SK-MEL-5 (cell line): ENCODE results near the gene ITPRIPL1. TPM values are rescaled to one million over a fixed set of nuclear protein-coding genes. Genes with fewer than 3 reads are reported as not detected.

ENCODE experiments used
- DNase-seq: peaks from one replicate; pipeline ENCODE4 v3.0.0-alpha.2; 2016; ENCODE audit warnings: low read depth, low spot score
- in situ Hi-C: cut with HindIII; loops from 2 replicates; pipeline ENCODE4 v1.10.0; 2016; ENCODE audit warnings: low sequenced_read_pairs, high pct_unique_total_duplicates, low pct_unique_long_range_greater_than_20kb
- total RNA-seq: library from RNA; depleted of rRNA; stranded (reverse); fragments of >200 nt; shearing (Covaris generic); gene quantifications from 2 replicates; pipeline ENCODE4 v1.2.3, GENCODE V29; 2014; rRNA removed

ITPRIPL1 gene
- total RNA-seq, 1 experiment from 2014 or later = 6.7 TPM

DNA sequence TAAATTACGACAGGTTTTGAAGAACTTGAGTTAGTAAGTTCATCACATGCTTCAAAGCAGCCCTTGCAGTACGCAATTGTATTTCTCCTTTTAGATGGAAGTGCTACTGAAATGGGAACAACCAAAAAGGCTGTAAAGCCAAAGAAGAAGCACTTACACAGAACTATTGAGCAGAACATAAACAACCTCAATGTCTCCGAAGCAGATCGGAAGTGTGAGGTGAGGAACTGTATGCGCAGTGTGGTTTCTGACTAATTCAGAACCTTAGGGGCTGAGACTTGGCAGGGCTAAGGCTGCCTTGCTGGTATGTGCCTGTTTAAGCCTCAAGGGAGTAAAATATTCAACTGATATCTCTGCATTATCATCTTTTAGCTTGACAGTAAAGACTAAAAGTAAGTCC, 18.9 kb downstream of the ITPRIPL1 start:
- in situ Hi-C loops = no loop called here
- no peak for DNase-seq

DNA sequence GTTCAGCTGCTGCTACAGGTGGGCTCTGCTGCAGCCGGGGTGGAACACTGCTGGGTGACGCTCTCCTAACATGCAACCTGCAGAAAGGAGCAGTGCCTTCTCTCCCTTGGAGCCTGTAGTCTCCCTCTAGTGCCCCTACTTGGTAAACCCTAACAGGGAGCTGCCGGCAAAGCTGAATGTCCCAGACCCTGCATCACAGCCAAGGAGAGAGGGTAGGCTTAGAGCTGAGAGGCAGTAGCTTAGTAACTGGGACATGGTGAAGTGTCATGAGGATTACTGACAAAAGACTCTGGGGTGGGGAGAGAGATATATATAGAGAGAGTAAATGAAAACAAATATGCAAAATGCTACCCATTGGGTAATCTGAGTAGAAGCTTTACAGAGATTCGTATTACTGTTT, 20.3 kb downstream of the ITPRIPL1 start:
- peak; percentile 39 for DNase-seq
- in situ Hi-C loops = no loop called here

DNA sequence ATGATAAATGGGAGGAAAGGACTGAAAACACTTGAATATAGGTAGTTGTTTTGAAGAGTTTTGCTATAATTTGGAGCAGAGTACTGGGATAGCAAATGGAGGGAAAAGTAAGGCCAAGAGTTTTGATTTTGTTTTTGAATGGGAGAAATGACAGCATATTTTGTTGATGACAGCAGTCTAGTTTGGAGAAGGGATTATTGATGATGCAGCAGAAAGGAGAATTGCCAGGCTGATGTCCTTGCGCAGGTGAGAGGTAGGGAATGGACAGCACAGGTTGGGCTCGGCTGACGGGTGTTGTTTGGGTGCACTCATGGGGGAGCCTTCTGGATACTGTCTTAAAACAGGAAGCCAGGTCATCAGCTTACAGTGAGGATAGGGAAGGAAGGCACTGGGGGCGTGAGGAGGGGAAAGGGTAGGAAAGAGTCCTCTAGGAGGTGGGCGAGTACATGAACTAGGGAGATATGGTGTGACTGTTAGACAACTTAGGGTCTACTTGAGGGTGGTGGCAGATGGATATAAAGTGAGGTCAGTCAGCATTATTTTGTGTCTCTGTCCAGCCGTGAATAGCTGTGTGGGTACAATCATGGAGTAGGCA, 20.8 kb downstream of the ITPRIPL1 start:
- in situ Hi-C loops = no loop called here
- no peak for DNase-seq

DNA sequence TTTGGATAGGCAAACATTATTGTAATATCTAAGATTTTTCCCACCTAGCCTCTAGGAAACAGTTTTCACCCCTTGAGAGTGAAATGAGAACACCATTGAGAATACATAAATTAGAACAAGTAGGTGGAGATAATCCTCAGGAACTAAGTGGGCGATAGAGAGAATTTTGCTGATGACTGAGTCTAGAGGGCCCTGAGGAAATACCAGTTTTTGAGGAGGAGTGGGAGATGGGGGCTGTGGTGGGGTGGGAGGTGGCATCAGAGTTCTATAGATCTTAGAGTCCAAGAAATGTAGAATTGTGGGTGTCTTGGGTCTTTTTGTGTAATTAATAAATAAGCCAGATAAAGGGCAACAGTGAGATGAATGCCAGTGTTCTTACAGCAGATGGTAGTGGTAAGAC, 22.3 kb downstream of the ITPRIPL1 start:
- in situ Hi-C loops = no loop called here
- DNase-seq = no peak

DNA sequence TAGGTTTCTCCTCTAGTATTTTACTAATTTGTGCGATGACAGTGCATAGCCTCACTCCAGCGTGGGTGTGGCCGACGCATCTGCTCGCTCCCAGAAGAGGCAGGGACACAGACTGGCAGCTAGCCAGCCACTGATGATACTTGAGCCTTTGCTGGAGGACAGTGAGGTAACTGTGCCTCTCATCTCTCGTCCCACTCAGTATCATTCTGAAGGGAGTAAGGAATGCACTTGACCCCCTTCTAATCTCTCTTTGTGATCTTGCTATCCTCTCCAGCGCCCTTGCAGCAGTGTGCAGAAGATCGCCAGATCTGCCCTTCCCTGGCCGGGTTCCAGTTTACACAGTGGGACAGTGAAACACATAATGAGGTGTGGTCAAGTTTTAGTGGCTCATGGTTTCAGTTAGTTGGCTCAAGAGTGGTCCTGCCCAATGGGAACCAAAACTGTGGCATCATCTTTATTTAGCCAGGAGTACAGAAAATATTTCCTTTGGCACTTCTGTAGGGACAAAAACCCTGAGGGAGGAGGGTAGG, 28.0 kb downstream of the ITPRIPL1 start:
- DNase-seq = no peak
- in situ Hi-C loops = no loop called here

DNA sequence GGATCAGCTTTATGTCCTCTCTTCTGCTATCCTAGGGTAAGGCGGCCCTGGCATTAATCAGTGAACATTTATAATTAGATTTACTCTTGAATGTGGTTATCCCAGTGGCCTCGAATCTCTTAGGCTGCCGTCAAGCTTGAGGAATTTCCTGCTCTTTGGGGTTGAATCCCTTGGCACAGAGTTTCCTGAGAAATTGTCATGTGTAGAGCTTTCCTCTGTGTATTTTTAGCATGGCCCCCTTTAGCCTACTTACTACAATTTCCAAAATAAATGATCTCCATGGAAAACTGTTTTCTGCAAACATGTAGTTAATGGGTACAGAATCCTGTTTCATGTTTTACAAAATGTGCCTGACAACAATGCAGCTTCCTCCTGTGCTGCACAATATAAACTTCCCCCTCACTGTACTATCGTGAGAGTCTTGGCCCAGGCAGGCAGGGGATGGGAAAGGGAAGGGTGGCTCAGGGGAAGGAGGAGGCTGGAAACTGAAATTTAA, 28.5 kb downstream of the ITPRIPL1 start:
- no peak for DNase-seq
- in situ Hi-C loops = no loop called here

DNA sequence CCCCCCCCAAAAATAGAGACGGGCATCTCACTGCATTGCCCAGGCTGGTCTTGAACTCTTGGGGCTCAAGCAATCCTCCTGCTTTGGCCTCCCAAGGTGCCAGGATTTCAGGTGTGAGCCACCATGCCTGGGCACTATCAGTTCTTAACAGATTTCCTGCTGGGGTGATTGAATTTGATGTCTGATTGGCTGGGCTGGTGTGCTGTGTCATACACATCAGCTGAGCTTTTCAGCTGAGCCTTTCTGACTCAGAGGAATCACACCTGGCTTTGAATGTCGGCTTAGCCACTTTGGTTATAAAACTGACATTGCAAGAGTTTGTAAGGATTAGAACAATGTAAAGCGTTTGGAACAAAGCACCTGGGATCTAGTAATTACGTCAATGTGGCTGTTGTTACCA, 29.4 kb downstream of the ITPRIPL1 start:
- DNase-seq = no peak
- in situ Hi-C loops = no loop called here

DNA sequence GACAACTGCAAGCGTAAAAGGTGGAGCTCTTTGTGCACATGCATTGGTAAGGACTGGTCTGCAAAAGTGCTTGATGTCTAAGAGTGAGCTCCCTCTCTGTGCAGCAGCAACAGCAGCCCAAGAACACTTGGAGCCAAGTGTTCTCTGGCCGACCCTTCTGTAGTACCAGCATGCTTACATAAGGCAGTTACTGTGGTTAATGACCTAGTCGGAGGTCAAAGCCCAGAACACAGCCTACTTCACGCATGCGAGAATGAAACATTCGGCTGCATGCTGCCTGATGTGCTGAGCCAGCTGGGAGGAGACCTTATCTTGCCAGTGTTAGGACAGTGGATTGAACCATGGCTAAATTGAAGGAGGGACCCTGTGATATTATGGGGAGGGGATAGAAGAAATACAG, 31.8 kb downstream of the ITPRIPL1 start:
- in situ Hi-C loops = no loop called here
- no peak for DNase-seq

DNA sequence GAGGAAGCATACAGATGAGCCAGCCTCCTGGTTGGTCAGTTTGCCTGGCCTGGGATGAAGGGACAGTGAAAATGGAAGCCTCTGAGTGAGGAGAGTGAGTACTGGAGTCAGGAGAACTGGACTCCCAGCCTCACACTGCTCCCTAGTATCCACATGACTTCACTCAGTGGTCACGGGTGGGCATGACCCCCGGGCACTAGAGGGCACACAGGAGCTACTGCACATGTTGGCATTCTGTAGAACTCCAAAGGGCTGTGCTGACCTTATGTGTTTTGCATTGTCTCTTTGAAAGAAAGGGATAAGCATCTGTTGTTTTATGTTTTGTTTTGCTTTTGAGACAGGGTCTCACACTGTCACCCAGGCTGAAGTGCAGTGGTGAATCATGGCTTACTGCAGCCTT, 34.2 kb downstream of the ITPRIPL1 start:
- in situ Hi-C loops = no loop called here
- peak; percentile 59 for DNase-seq

DNA sequence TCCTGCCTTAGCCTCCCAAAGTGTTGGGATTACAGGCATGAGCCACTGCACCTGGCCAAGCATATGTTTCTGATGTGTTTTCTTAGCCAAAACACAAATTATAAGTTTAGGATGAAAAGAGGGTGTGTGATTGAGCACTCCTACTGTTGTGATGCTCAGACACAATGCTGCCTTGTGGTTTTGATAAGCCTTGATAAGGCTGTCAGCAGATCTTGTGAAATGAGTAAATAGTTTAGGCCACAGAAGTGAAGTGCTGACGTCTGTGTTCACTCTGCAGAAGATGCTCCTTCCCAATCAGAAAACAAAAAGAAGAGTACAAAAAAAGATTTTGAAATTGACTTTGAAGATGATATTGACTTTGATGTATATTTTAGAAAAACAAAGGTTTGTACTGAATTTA, 34.7 kb downstream of the ITPRIPL1 start:
- no peak for DNase-seq
- in situ Hi-C loops = no loop called here

DNA sequence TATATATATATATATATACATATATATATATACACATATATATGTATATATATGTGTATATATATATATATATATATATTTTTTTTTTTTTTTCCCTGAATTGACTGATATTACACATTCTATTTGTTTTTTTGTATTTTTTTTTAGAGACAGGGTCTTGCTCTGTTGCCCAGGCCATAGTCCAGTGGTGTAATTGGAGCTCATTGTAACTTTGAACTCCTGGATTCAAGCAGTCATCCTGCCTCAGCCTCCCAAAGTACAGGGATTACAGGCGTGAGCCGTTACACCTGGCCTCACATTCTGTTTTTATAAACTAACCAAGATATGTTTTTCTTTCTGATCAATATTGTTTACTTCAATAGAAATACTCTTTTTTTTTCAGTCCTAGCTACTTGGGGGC, 36.6 kb downstream of the ITPRIPL1 start:
- no peak for DNase-seq
- in situ Hi-C loops = no loop called here

DNA sequence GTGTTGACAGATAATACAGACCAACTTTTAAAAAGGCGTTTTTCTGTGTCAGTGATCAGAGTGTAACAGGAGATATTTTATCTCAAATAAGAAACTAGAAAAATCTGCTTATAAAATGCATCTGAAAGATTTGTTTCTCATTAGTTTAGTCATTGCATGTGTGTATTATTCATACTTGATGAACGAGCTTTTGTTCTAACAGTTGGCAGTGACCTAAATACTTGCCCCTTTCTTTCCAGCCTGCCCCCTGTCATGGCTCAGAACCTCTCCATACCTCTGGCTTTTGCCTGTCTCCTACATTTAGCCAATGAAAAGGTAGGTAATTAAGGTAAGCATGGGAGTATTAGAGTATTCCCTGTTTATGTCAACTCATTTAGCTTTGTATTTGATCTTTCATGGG, 44.1 kb downstream of the ITPRIPL1 start:
- DNase-seq = no peak
- in situ Hi-C loops = no loop called here

DNA sequence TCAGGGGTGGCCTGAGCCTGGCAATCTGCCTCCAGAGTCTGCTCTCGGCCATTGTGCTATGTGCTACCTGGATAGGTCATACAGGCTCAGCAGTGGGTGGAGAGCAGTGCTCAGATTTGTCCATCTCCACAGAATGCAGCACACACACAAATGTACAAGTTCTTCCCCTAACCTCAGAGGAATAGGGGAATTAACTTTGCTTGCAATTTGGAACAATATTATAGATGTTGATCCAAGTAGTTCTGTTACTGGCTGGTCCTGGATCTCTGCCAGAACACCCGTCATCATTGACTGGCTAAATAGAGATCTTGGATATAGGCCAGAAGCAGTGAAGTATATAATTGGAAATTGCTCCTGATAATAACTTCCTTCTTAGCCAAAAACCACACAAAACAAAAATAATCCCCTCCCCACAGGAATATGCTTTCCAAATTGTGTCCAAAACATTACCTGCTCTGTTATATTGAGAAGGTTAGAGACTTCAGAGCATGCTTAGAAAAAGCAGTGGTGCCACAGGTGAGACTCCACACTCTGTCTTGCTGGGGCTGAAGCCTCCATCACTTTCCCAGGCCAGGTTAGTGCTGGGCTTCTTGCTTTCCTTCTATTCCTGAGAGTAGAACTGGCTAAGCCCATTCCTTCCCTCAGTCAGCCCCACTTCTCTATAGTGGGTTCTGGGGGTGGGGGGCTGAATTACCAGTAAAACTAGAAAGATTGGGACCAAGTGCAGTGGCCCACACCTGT, 49.3 kb downstream of the ITPRIPL1 start:
- no peak for DNase-seq
- in situ Hi-C loops = no loop called here

Other genes with a start within 250 kb of the ITPRIPL1 start
- gene ADRA2B, start 208.7 kb upstream of the ITPRIPL1 start, total RNA-seq = not detected in 2 replicates
- not detected in 2 replicates for gene ASTL, start 186.8 kb upstream of the ITPRIPL1 start, total RNA-seq
- gene DUSP2, start 179.9 kb upstream of the ITPRIPL1 start, total RNA-seq = 0.80 and 1.0 TPM in 2 replicates
- 208 and 228 TPM in 2 replicates for gene STARD7, start 116.5 kb upstream of the ITPRIPL1 start, total RNA-seq
- 22.2 and 23.0 TPM in 2 replicates for gene TMEM127, start 59.3 kb upstream of the ITPRIPL1 start, total RNA-seq
- gene CIAO1, start 59.1 kb upstream of the ITPRIPL1 start, total RNA-seq = 88.3 and 102 TPM in 2 replicates
- gene SNRNP200, start 19.8 kb upstream of the ITPRIPL1 start, total RNA-seq = 28.0 and 32.8 TPM in 2 replicates
- gene NCAPH, start 10.4 kb downstream of the ITPRIPL1 start, total RNA-seq = 17.5 and 20.6 TPM in 2 replicates
- not detected in 2 replicates for gene NEURL3, start 180.0 kb downstream of the ITPRIPL1 start, total RNA-seq
- 3.6 TPM in 2 replicates for gene ARID5A, start 211.4 kb downstream of the ITPRIPL1 start, total RNA-seq